ENCODE data around the gene KRTAP9-9.
A peak's percentile ranks its signal among the peaks of the same experiment; 100 is the strongest.

Gene KRTAP9-9

DNA sequence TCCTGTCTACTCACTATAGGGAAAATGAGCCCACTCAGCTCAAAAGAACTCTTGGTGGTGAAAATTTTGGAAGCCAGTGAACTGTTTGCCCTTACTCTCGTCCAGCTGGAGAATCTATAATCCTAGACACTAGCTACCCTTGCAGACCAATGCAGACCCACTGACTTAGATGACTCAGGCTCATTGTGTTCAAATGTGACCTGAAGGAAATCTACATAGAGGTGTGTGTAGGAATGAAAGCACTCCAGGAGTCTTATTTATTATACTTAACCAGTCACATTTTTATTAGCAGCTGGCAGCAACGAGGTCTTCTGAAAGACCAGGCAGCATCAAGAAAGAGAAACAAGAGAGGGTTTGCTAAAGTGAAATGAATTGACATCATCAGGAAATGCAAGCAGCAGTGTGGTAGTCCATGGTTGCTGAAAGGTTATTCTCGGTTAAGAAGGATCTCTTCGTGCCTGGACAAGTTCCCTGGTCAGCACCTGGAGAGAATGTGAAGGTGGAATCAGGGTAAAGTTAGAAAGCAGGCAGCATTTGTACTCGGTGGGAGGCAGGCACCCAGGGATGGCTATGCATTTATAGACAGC, 46.1 kb downstream of the KRTAP9-9 start:
- no peak for TF ChIP-seq EZH2phosphoT487 (IDR thresholded peaks at IDR 0.05; ENCODE audit: low read length)
- TF ChIP-seq EZH2 (optimal IDR thresholded peaks at IDR 0.05; ENCODE audit: low read depth, low read length) = no peak
- TF ChIP-seq, protein P1, sequence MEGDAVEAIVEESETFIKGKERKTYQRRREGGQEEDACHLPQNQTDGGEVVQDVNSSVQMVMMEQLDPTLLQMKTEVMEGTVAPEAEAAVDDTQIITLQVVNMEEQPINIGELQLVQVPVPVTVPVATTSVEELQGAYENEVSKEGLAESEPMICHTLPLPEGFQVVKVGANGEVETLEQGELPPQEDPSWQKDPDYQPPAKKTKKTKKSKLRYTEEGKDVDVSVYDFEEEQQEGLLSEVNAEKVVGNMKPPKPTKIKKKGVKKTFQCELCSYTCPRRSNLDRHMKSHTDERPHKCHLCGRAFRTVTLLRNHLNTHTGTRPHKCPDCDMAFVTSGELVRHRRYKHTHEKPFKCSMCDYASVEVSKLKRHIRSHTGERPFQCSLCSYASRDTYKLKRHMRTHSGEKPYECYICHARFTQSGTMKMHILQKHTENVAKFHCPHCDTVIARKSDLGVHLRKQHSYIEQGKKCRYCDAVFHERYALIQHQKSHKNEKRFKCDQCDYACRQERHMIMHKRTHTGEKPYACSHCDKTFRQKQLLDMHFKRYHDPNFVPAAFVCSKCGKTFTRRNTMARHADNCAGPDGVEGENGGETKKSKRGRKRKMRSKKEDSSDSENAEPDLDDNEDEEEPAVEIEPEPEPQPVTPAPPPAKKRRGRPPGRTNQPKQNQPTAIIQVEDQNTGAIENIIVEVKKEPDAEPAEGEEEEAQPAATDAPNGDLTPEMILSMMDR (IDR thresholded peaks at IDR 0.05; ENCODE audit: low read length) = no peak
- Histone ChIP-seq H3K4me3 (ENCODE audit: low read length) (no peak overlapping the region), H3K9me3 (replicated peaks; ENCODE audit: insufficient read depth, low read length) (no peaks in the 10 kb centered on the region), H4K20me1 (ENCODE audit: insufficient read depth, low read length) (no peaks in the 10 kb centered on the region), H3F3A (ENCODE audit: insufficient read depth, low read length) (no peaks in the 10 kb centered on the region), H3K4me2 (ENCODE audit: low read depth, low read length) (peak overlapping the region; percentile 15; the same call in 1 of the 2 replicates), H3K27me3 (replicated peaks; ENCODE audit: insufficient read depth, low read length) (no peaks in the 10 kb centered on the region), H3K27ac (ENCODE audit: low read length) (no peak overlapping the region; the same call in 1 of the 2 replicates), H3K36me3 (replicated peaks; ENCODE audit: insufficient read depth, low read length) (no peaks in the 10 kb centered on the region), H3K4me1 (ENCODE audit: low read length) (peaks cover 9% of the 10 kb centered on the region; the same call in 1 of the 2 replicates), H3K9me2 (replicated peaks; ENCODE audit: insufficient read depth, low read length) (no peaks in the 10 kb centered on the region), H2AFZ (ENCODE audit: low read length) (no peak overlapping the region; the same call in 1 of the 2 replicates), H3K79me2 (ENCODE audit: low read length) (no peaks in the 10 kb centered on the region), H3K9ac (ENCODE audit: low read length) (no peak overlapping the region)
- peak; percentile 36 for DNase-seq

DNA sequence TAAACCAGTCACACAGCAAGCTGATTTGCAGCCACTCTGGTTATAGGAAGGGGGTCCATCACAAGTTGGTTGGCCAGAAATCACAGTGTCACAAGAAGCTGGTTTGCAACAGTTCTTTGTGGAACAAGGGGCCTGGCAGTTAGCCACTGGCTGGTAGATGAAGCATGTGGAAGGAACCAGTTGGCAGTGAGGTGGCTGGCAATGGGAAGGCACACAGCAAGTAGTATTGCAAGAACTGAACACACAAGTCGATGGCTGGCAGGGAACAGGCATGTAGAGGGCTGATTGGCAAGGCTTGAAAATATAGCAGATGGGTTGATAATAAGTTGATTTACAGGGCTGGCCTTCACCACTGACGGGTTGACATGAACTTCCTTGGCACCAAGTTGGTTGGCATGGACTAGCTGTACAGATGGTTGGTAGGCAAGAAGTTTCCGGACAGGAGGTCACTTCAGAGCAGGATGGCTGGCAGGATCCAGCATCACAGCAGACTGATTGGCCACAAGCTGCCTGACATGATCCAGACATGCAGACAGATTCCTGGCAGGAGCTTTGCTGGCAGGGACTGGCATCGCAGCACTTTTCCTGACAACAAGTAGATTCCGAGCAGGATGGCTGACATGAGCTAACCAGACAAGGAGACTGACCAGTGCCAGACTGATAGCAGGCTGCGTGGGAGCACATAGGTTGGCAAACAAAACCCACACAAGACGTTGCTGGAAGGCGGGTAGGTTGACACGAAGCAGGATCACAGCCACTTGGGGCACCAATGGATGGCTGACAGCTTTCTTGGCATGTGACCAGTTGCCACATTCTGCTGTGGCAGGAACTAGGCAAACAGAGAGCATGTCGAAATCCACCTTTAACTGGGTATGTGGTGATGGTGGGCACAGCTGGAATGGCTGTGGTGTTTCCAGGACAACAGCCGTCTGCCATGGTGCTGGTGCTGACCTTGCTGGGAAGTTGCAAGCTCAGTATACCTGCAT, 47.0 kb downstream of the KRTAP9-9 start, which contains the start of gene KRTAP29-1:
Gene KRTAP29-1, minus strand, starts transcription at position 936 of the 986 bp plus-strand sequence. Its CDS starts 0 bp downstream, at position 936.
- no peak for DNase-seq
- H2AFZ ChIP-seq (ENCODE audit: low read length) = no peak within 1 kb of the TSS
- H3K79me2 ChIP-seq (ENCODE audit: low read length) = no peaks in the 10 kb centered on the region
- TF ChIP-seq EZH2phosphoT487 (IDR thresholded peaks at IDR 0.05; ENCODE audit: low read length) = no peak
- no peak for TF ChIP-seq EZH2 (optimal IDR thresholded peaks at IDR 0.05; ENCODE audit: low read depth, low read length)
- TF ChIP-seq, protein P1 (IDR thresholded peaks at IDR 0.05; ENCODE audit: low read length) = no peak
- no peak within 1 kb of the TSS for H3K9ac ChIP-seq (ENCODE audit: low read length)
- no peaks in the 10 kb centered on the region for H3F3A ChIP-seq (ENCODE audit: insufficient read depth, low read length)
- H3K4me1 ChIP-seq (ENCODE audit: low read length) = peaks cover 9% of the 10 kb centered on the region; the same call in 1 of the 2 replicates
- H3K27ac ChIP-seq (ENCODE audit: low read length) = no peak within 1 kb of the TSS
- no peaks in the 10 kb centered on the region for H3K36me3 ChIP-seq (replicated peaks; ENCODE audit: insufficient read depth, low read length)
- H3K9me3 ChIP-seq (replicated peaks; ENCODE audit: insufficient read depth, low read length) = no peaks in the 10 kb centered on the region
- H3K27me3 ChIP-seq (replicated peaks; ENCODE audit: insufficient read depth, low read length) = no peaks in the 10 kb centered on the region
- H3K4me2 ChIP-seq (ENCODE audit: low read depth, low read length) = peak within 1 kb of the TSS; percentile 15; the same call in 1 of the 2 replicates
- H3K9me2 ChIP-seq (replicated peaks; ENCODE audit: insufficient read depth, low read length) = no peaks in the 10 kb centered on the region
- no peak within 1 kb of the TSS for H3K4me3 ChIP-seq (ENCODE audit: low read length)
- H4K20me1 ChIP-seq (ENCODE audit: insufficient read depth, low read length) = no peaks in the 10 kb centered on the region

DNA sequence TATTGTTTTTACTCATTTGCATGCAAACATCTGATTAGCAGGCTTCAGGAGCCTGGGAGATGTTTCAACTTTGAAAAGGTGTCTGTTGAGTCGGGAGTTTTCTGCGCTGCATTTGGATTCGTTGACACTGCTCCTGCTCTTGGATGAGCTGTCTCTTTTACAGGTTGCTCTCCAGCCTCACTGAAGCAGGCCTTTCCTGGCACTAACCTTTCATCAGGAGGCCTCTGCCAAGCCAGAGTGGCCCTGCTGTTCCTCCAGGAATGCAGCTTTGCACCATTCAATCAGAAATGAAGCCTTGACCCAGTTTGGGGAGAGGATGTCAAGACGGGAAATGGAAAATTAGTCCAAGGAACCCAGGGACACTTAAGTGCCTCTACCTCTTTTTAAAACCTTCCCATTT, 47.8 kb downstream of the KRTAP9-9 start:
- Histone ChIP-seq H3K9ac (ENCODE audit: low read length) (no peak overlapping the region), H3K79me2 (ENCODE audit: low read length) (no peaks in the 10 kb centered on the region), H3K9me3 (replicated peaks; ENCODE audit: insufficient read depth, low read length) (no peaks in the 10 kb centered on the region), H2AFZ (ENCODE audit: low read length) (no peak overlapping the region), H3K4me2 (ENCODE audit: low read depth, low read length) (no peak overlapping the region), H4K20me1 (ENCODE audit: insufficient read depth, low read length) (no peaks in the 10 kb centered on the region), H3K9me2 (replicated peaks; ENCODE audit: insufficient read depth, low read length) (no peaks in the 10 kb centered on the region), H3K27ac (ENCODE audit: low read length) (no peak overlapping the region), H3F3A (ENCODE audit: insufficient read depth, low read length) (peaks cover under 1% of the 10 kb centered on the region; the same call in 1 of the 2 replicates), H3K4me3 (ENCODE audit: low read length) (no peak overlapping the region), H3K4me1 (ENCODE audit: low read length) (peaks cover 12% of the 10 kb centered on the region), H3K27me3 (replicated peaks; ENCODE audit: insufficient read depth, low read length) (no peaks in the 10 kb centered on the region), H3K36me3 (replicated peaks; ENCODE audit: insufficient read depth, low read length) (no peaks in the 10 kb centered on the region)
- DNase-seq = no peak
- TF ChIP-seq, protein P1 (IDR thresholded peaks at IDR 0.05; ENCODE audit: low read length) = no peak
- no peak for TF ChIP-seq EZH2phosphoT487 (IDR thresholded peaks at IDR 0.05; ENCODE audit: low read length)
- TF ChIP-seq EZH2 (optimal IDR thresholded peaks at IDR 0.05; ENCODE audit: low read depth, low read length) = no peak
